Activated naive CD8-positive, alpha-beta T cell treated with anti-CD3 and anti-CD28 coated beads, Interleukin-2, amount 10 ng/mL, durations not matched to agents 7 days and 5 days (primary cell): Measurements from ENCODE around the gene MPHOSPH10. TPM values are rescaled to one million over a fixed set of nuclear protein-coding genes. Genes with fewer than 3 reads are reported as not detected.
"Not testable (repeated sequence)": the region's sequence is repeated elsewhere in the genome, so short reads cannot be mapped to it uniquely, and the experiment has no call there.

ENCODE experiments used
- ATAC-seq: fragments of 150-1000 bp; cut with Tn5 transposase; one replicate; pipeline ENCODE4 v1.10.0; 2021; ENCODE audit warnings: low read depth, moderate library complexity
- POLR2A ChIA-PET: fragments of 350-600 bp; sonication (Branson Sonifier 250); formaldehyde crosslinking; loops from one replicate; lab custom pipeline; 2021; ENCODE audit warnings: antibody characterized with exemption; lab: Charles Lee
- DNase-seq: peaks from one replicate; pipeline ENCODE4 v3.0.0; 2021
- H3K27ac Mint-ChIP-seq: one replicate; pipeline ENCODE4 v1.8.0; 2022; ENCODE audit warnings: mild to moderate bottlenecking, mixed read lengths
- H3K27me3 Mint-ChIP-seq: one replicate; pipeline ENCODE4 v1.8.0; 2022; ENCODE audit warnings: mild to moderate bottlenecking, moderate library complexity, mixed read lengths
- H3K36me3 Mint-ChIP-seq: one replicate; pipeline ENCODE4 v1.8.0; 2021; ENCODE audit warnings: mild to moderate bottlenecking, mixed read lengths
- H3K4me1 Mint-ChIP-seq: one replicate; pipeline ENCODE4 v1.8.0; 2021; ENCODE audit warnings: mixed read lengths
- H3K4me3 Mint-ChIP-seq: one replicate; pipeline ENCODE4 v1.8.0; 2022; ENCODE audit warnings: mild to moderate bottlenecking, moderate library complexity, mixed read lengths
- H3K9me3 Mint-ChIP-seq: one replicate; pipeline ENCODE4 v1.8.0; 2021; ENCODE audit warnings: mixed read lengths
- total RNA-seq, 2 experiments: library from RNA; stranded (reverse); gene quantifications; one replicate each; pipeline ENCODE4 v1.2.3, GENCODE V29; 2021

The MPHOSPH10 gene
- 10 to 100 TPM; 36.0 to 37.2 TPM for total RNA-seq

- H3K27ac Mint-ChIP-seq, result no peak within 1 kb of the TSS
- H3K27me3 Mint-ChIP-seq, result no peaks in the 10 kb centered on the region
- POLR2A ChIA-PET, result interaction anchor here (0.6 to 3.0 kb wide), 7 partner anchors 9 to 202 kb away, joined by 3 to 43 read pairs (median 5); partner anchors contain the start of genes NAGK and ZNF638
- peak; percentile 89 for DNase-seq
- peaks cover 8% of the 10 kb centered on the region for H3K4me1 Mint-ChIP-seq
- H3K36me3 Mint-ChIP-seq, result peaks cover 7% of the 10 kb centered on the region
- H3K9me3 Mint-ChIP-seq, result no peaks in the 10 kb centered on the region
- ATAC-seq, result peak; percentile 92
- H3K4me3 Mint-ChIP-seq, result no peak within 1 kb of the TSS
Observed at GRCh38 chr2:71130152-71130904, at the start of gene MPHOSPH10, which contains the start of gene MCEE. Gene MPHOSPH10, plus strand, starts transcription at chr2:71130634. Its CDS starts 32 bp downstream, at chr2:71130666. Gene MCEE, minus strand, starts transcription at chr2:71130229. Its CDS starts 10 bp downstream, at chr2:71130219.

GRCh38 chr2:71082402-71083252, 47.8 kb upstream of the MPHOSPH10 start:
- Mint-ChIP-seq H3K27me3 (peaks cover 9% of the 10 kb centered on the region), H3K4me1 (peaks cover 7% of the 10 kb centered on the region), H3K27ac (no peak overlapping the region), H3K36me3 (peaks cover 8% of the 10 kb centered on the region), H3K4me3 (no peak overlapping the region), H3K9me3 (no peaks in the 10 kb centered on the region)
- ATAC-seq, result no peak
- DNase-seq, result no peak
- POLR2A ChIA-PET, result interaction anchor here (1.1 kb wide), 1 partner anchor 12 kb away, joined by 3 read pairs; no protein-coding TSS in a partner anchor

GRCh38 chr2:71083297-71083696, 47.1 kb upstream of the MPHOSPH10 start:
- H3K27ac Mint-ChIP-seq, H3K4me3 Mint-ChIP-seq, H3K36me3 Mint-ChIP-seq, H3K9me3 Mint-ChIP-seq, H3K4me1 Mint-ChIP-seq, ATAC-seq, H3K27me3 Mint-ChIP-seq, DNase-seq: not testable (repeated sequence)
- POLR2A ChIA-PET, result interaction anchor here (0.9 to 1.1 kb wide), 2 partner anchors 13 to 15 kb away, joined by 3 read pairs; partner anchors contain the start of gene NAGK

GRCh38 chr2:71083752-71084312, 46.6 kb upstream of the MPHOSPH10 start:
- not testable (repeated sequence) for H3K36me3 Mint-ChIP-seq, H3K27ac Mint-ChIP-seq, H3K4me1 Mint-ChIP-seq, ATAC-seq, H3K27me3 Mint-ChIP-seq, DNase-seq, H3K9me3 Mint-ChIP-seq
- peak overlapping the region; percentile 12 for H3K4me3 Mint-ChIP-seq
- POLR2A ChIA-PET, result interaction anchor here (0.9 kb wide), 1 partner anchor 16 kb away, joined by 3 read pairs; the partner anchor contains the start of gene NAGK

- H3K36me3 Mint-ChIP-seq, DNase-seq, H3K9me3 Mint-ChIP-seq, H3K4me3 Mint-ChIP-seq, H3K4me1 Mint-ChIP-seq, ATAC-seq, POLR2A ChIA-PET, H3K27me3 Mint-ChIP-seq, H3K27ac Mint-ChIP-seq: not testable (repeated sequence)
Observed at GRCh38 chr2:71085325-71086003, 45.0 kb upstream of the MPHOSPH10 start.

GRCh38 chr2:71089475-71089874, 41.0 kb upstream of the MPHOSPH10 start:
- H3K9me3 Mint-ChIP-seq, ATAC-seq, H3K4me3 Mint-ChIP-seq, DNase-seq, POLR2A ChIA-PET, H3K36me3 Mint-ChIP-seq, H3K27ac Mint-ChIP-seq, H3K4me1 Mint-ChIP-seq, H3K27me3 Mint-ChIP-seq: not testable (repeated sequence)

GRCh38 chr2:71091808-71092207, 38.6 kb upstream of the MPHOSPH10 start:
- H3K27ac Mint-ChIP-seq, DNase-seq, H3K27me3 Mint-ChIP-seq, H3K4me3 Mint-ChIP-seq, H3K36me3 Mint-ChIP-seq, H3K9me3 Mint-ChIP-seq, ATAC-seq, POLR2A ChIA-PET, H3K4me1 Mint-ChIP-seq: not testable (repeated sequence)

- H3K27me3 Mint-ChIP-seq, H3K27ac Mint-ChIP-seq, ATAC-seq, H3K9me3 Mint-ChIP-seq, DNase-seq, POLR2A ChIA-PET, H3K4me1 Mint-ChIP-seq, H3K4me3 Mint-ChIP-seq, H3K36me3 Mint-ChIP-seq: not testable (repeated sequence)
Observed at GRCh38 chr2:71092491-71093260, 37.8 kb upstream of the MPHOSPH10 start.

GRCh38 chr2:71100195-71100964, 30.1 kb upstream of the MPHOSPH10 start:
- DNase-seq (peak; percentile 37), ATAC-seq (no peak)
- no peak overlapping the region for H3K27ac Mint-ChIP-seq
- H3K9me3 Mint-ChIP-seq, result peaks cover 1% of the 10 kb centered on the region
- H3K4me3 Mint-ChIP-seq, result no peak overlapping the region
- peaks cover 2% of the 10 kb centered on the region for H3K4me1 Mint-ChIP-seq
- POLR2A ChIA-PET, result interaction anchor here (1.3 to 1.9 kb wide), 2 partner anchors 30 to 32 kb away, joined by 5 to 7 read pairs; partner anchors contain the start of genes MPHOSPH10 and NAGK
- H3K36me3 Mint-ChIP-seq, result peaks cover 1% of the 10 kb centered on the region
- H3K27me3 Mint-ChIP-seq, result peaks cover 3% of the 10 kb centered on the region

GRCh38 chr2:71101656-71102055, 28.8 kb upstream of the MPHOSPH10 start:
- DNase-seq (no peak), ATAC-seq (no peak)
- POLR2A ChIA-PET, result interaction anchor here (1.9 kb wide), 1 partner anchor 33 kb away, joined by 7 read pairs; the partner anchor contains the start of gene NAGK
- Mint-ChIP-seq H3K4me3 (no peak overlapping the region), H3K4me1 (peaks cover 2% of the 10 kb centered on the region), H3K9me3 (peaks cover 5% of the 10 kb centered on the region), H3K27me3 (peaks cover 3% of the 10 kb centered on the region), H3K36me3 (peaks cover 5% of the 10 kb centered on the region), H3K27ac (no peak overlapping the region)

GRCh38 chr2:71102981-71103681, 27.3 kb upstream of the MPHOSPH10 start:
- Mint-ChIP-seq H3K27ac (no peak overlapping the region), H3K9me3 (peaks cover 5% of the 10 kb centered on the region), H3K4me1 (peaks cover 2% of the 10 kb centered on the region), H3K27me3 (peaks cover 3% of the 10 kb centered on the region), H3K4me3 (no peak overlapping the region), H3K36me3 (peaks cover 7% of the 10 kb centered on the region)
- POLR2A ChIA-PET, result no interaction called here
- no peak for ATAC-seq
- DNase-seq, result no peak
